22Rv1 (cell line): ENCODE data around the gene LRAT.

Experiments used
- H3K27ac ChIP-seq: fragments of 450-650 bp; 2 replicates; pipeline ENCODE4 v1.5.1; 2017
- CTCF ChIP-seq: fragments of 450-650 bp; IDR thresholded peaks from 2 replicates; pipeline ENCODE4 v1.5.1; 2017; ENCODE audit warnings: mild to moderate bottlenecking
- ZFX ChIP-seq: fragments of 450-650 bp; IDR thresholded peaks from 2 replicates; pipeline ENCODE4 v1.6.1; 2017; ENCODE audit warnings: antibody characterized with exemption, borderline replicate concordance

Gene LRAT

GRCh38 chr4:154743683-154744340, at the start of gene LRAT:
Gene LRAT (plus strand): TSS chr4:154744000. CDS start chr4:154744327, 327 bp downstream.
- TF ChIP-seq ZFX (no peak), CTCF (peak; percentile 54)
- H3K27ac ChIP-seq = peak within 1 kb of the TSS; percentile 36

GRCh38 chr4:154707877-154708276, 35.9 kb upstream of the LRAT start:
- no peak for TF ChIP-seq CTCF
- TF ChIP-seq ZFX = no peak
- no peak overlapping the region for H3K27ac ChIP-seq

- TF ChIP-seq ZFX (no peak), CTCF (no peak)
- no peak overlapping the region for H3K27ac ChIP-seq
These were observed 34.2 kb upstream of the LRAT start for GRCh38 chr4:154709550-154709949.

- no peak overlapping the region for H3K27ac ChIP-seq
- TF ChIP-seq ZFX = no peak
- no peak for TF ChIP-seq CTCF
These were observed 32.3 kb upstream of the LRAT start for GRCh38 chr4:154711522-154711921.

- H3K27ac ChIP-seq = no peak overlapping the region
- TF ChIP-seq ZFX (no peak), CTCF (no peak)
These were observed 29.3 kb upstream of the LRAT start for GRCh38 chr4:154714339-154715040.

GRCh38 chr4:154719087-154719486, 24.7 kb upstream of the LRAT start:
- TF ChIP-seq CTCF (no peak), ZFX (no peak)
- no peak overlapping the region for H3K27ac ChIP-seq

- TF ChIP-seq CTCF (no peak), ZFX (no peak)
- no peak overlapping the region for H3K27ac ChIP-seq
These were observed 23.7 kb upstream of the LRAT start for GRCh38 chr4:154720123-154720522.
